ENCODE data around the gene IQSEC2. TPM values are rescaled to one million over a fixed set of nuclear protein-coding genes. Genes with fewer than 3 reads are reported as not detected.

The IQSEC2 gene
- total and polyA plus RNA-seq, 4 donors: 9.0 to 24.6 (median 17.4) TPM

- DNase-seq: no peak
- Histone ChIP-seq H3K27ac (ENCODE audit: low read depth in 1 of 2, low read length in 1 of 2) (no peak overlapping the region), H3K36me3 (ENCODE audit: control insufficient read depth in 4 of 4, insufficient read depth in 4 of 4, low read length in 4 of 4) (peaks cover 0 to 4% (median 1%) of the 10 kb centered on the region in 4 donors), H3K4me3 (no peak overlapping the region), H3K4me1 (ENCODE audit: control insufficient read depth in 5 of 5, insufficient read depth in 5 of 5, low read length in 5 of 5) (no peaks in the 10 kb centered on the region), H3K27me3 (ENCODE audit: control insufficient read depth in 3 of 3, insufficient read depth in 3 of 3, low read length in 2 of 3) (peaks cover 0 to 43% (median 15%) of the 10 kb centered on the region in 3 donors), H3K9ac (ENCODE audit: insufficient read depth in 1 of 2, low read length in 2 of 2) (no peak overlapping the region), H3K9me3 (ENCODE audit: control insufficient read depth in 4 of 4, insufficient read depth in 3 of 4, low read length in 3 of 4) (peaks cover 0 to under 1% (median 0%) of the 10 kb centered on the region in 4 donors)
- TF ChIP-seq CTCF (IDR thresholded peaks at IDR 0.05; ENCODE audit: control extremely low read depth, extremely low read depth): no peak
- no peak for ATAC-seq (ENCODE audit: insufficient read depth, low FRiP score)
- 90 to 96% methylated on average over 13 to 19 of the region's 19 CpGs for WGBS, 2 donors
Measured at GRCh38 chrX:53250556-53250955, 30.8 kb downstream of the IQSEC2 start.

DNA sequence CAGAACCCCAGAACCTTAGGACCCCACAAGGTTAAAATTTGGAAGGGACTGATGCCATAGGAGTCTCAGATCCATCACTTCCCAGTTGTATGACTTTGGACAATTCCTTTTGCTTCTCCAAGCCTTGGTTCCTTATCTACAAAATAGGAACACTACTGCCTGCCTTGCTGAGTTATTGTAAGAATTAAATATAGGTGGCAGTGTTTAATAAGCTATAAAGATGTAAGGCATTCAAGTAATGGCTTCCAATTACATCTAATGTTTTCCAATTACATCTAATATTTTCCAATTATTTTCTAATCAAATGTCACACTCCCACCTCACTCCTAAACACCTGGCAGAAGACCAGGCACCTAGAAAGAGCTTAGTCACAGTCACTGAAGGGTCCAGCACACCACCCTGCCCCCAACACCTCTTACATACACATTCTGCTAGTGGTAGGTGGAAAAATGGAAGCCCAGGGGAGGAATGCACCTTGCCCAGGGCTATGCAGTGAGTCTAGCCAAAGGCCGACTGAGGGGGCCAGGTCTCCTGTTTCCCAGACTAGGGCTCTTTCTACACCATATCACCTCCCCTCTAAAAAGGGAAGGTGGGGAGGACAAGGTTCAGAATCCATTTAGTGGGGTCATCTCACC lies 31.9 kb downstream of the IQSEC2 start:
- Histone ChIP-seq H3K9ac (ENCODE audit: insufficient read depth in 1 of 2, low read length in 2 of 2) (no peak overlapping the region), H3K9me3 (ENCODE audit: control insufficient read depth in 4 of 4, insufficient read depth in 3 of 4, low read length in 3 of 4) (no peaks in the 10 kb centered on the region), H3K36me3 (ENCODE audit: control insufficient read depth in 4 of 4, insufficient read depth in 4 of 4, low read length in 4 of 4) (peaks cover 0 to 4% (median 1%) of the 10 kb centered on the region in 4 donors), H3K4me1 (ENCODE audit: control insufficient read depth in 5 of 5, insufficient read depth in 5 of 5, low read length in 5 of 5) (no peaks in the 10 kb centered on the region), H3K4me3 (no peak overlapping the region), H3K27me3 (ENCODE audit: control insufficient read depth in 3 of 3, insufficient read depth in 3 of 3, low read length in 2 of 3) (peaks cover 0 to 44% (median 15%) of the 10 kb centered on the region in 3 donors), H3K27ac (ENCODE audit: low read depth in 1 of 2, low read length in 1 of 2) (no peak overlapping the region)
- DNase-seq: peak in 1 of 3 donors; percentile 20
- no peak for ATAC-seq (ENCODE audit: insufficient read depth, low FRiP score)
- WGBS, 2 donors: 97 to 100% methylated on average over 1 of the region's 1 CpG
- TF ChIP-seq CTCF (IDR thresholded peaks at IDR 0.05; ENCODE audit: control extremely low read depth, extremely low read depth): no peak

DNA sequence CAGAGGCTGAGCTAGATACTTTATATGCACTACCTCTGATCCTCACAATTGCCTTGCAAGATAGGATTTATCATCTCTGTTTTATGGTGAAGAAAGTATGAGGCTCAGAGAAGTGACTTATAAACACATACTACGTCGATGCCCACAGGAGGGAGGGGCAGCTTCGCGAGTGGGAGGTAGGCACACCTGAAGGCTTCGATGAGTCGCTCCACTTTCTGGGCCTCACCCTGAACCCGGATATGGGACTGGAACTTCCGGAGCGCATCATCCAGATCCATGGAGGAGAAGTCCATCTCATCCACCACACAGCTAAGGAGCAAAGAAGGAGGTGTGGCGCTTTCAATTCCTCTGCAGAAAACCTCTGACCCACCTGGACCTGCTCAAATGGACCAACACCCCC lies 33.5 kb downstream of the IQSEC2 start:
- Histone ChIP-seq H3K36me3 (ENCODE audit: control insufficient read depth in 4 of 4, insufficient read depth in 4 of 4, low read length in 4 of 4) (peaks cover 0 to 6% (median 1%) of the 10 kb centered on the region in 4 donors), H3K4me1 (ENCODE audit: control insufficient read depth in 5 of 5, insufficient read depth in 5 of 5, low read length in 5 of 5) (no peaks in the 10 kb centered on the region)
- TF ChIP-seq CTCF (IDR thresholded peaks at IDR 0.05; ENCODE audit: control extremely low read depth, extremely low read depth): no peak

More for the DNA sequence above, 33.5 kb downstream of the IQSEC2 start:
- H3K4me3 ChIP-seq: no peak overlapping the region
- no peak overlapping the region for H3K9ac ChIP-seq (ENCODE audit: insufficient read depth in 1 of 2, low read length in 2 of 2)
- WGBS, 2 donors: 93 to 99% methylated on average over 10 of the region's 10 CpGs
- DNase-seq (no peak), ATAC-seq (ENCODE audit: insufficient read depth, low FRiP score) (no peak)
- peaks cover 0 to 48% (median 18%) of the 10 kb centered on the region in 3 donors for H3K27me3 ChIP-seq (ENCODE audit: control insufficient read depth in 3 of 3, insufficient read depth in 3 of 3, low read length in 2 of 3)
- H3K9me3 ChIP-seq (ENCODE audit: control insufficient read depth in 4 of 4, insufficient read depth in 3 of 4, low read length in 3 of 4): no peaks in the 10 kb centered on the region
- no peak overlapping the region for H3K27ac ChIP-seq (ENCODE audit: low read depth in 1 of 2, low read length in 1 of 2)
